GM19324 (cell line): ENCODE measurements around the gene FAXDC2.

ENCODE experiments used
- ATAC-seq: cut with Tn5 transposase; IDR thresholded peaks from one replicate; pipeline ENCODE4 v1.9.1; 2021; ENCODE audit warnings: mild to moderate bottlenecking, moderate library complexity; ENCODE audit not compliant: unreplicated experiment, low FRiP score

FAXDC2 gene

DNA sequence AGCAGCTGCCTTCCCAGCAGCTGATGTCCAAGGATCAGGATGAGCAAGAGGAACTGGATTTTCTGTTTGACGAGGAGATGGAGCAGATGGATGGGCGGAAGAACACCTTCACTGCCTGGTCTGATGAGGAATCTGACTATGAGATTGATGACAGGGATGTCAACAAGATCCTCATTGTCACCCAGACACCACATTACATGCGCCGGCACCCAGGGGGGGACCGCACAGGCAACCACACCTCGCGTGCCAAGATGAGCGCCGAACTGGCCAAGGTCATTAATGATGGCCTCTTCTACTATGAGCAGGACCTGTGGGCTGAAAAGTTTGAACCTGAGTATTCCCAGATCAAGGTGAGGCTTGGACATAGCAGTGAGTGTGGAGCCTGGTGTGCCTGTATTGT, 48.4 kb downstream of the FAXDC2 start:
- ATAC-seq, result no peak

DNA sequence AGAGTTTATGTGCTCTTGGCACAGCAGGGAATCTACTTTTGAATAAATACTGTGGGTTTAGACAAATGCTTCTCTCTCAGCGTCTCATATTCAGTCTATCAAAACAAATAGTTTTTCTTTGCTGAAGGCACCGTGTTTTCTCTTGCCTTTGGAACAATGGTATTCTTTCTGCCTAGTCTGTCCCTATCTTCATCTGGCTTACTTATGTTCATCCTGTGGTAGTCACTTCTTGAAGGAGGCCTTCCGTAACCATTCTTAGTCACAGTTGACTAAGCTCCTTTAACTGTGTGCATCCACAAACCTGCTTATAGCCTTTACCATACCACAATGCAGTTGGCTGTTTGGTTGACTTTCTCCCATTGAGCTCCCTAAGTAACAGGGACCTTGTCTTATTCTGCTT, 49.3 kb downstream of the FAXDC2 start:
- ATAC-seq, result no peak

DNA sequence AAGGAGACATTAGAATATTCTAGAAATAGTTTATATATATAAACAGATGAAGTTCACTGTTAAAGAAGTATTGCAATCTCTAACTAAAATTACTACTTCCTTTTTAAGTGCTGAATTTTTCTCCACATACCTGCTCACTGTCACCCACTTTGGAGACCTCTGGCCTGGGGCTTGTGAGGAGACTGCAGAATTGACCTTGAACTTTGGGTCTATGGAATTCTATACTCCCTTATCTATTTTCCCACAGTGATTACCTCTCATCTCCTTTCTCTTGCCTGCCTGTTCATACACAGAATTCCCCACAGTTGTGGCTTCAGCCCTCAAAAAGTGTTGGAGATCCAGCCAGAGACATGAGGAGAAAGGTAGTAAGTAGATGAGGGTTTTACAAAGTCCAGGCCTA, 49.8 kb downstream of the FAXDC2 start:
- no peak for ATAC-seq

DNA sequence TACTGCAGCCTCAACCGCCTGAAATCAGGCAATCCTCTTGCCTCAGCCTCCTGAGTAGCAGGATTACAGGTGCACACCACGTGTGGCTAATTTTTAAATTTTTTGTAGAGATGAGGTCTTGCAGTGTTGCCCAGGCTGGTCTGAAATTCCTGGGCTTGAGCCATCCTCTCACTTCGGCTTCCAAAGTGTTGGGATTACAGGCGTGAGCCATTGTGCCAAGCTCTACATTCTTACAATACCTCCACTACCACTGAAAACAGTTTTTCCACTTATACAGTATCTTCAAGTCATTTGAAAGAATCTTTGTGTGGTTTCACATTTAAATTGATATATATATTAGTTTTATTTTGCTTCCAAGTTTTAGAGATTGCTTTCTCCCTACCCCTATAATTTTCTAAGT, 52.6 kb downstream of the FAXDC2 start:
- no peak for ATAC-seq

DNA sequence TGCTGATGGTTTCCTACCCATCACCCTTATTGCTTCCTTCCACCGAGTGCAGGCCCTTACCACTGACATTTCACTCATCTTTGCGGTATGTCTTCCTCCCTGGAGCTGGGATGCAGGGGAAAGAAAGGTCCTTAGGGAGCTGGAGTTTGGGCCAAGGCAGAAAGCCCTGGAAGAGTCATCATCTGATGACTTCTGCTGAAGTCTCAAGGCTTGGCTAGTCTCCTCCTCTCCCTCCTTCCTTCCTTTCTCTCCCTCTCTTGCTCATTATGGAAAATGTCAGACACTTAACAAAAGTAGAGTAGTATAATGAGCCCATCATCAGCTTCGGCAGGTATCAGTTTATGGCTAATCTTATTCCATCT, 55.2 kb downstream of the FAXDC2 start:
- no peak for ATAC-seq

DNA sequence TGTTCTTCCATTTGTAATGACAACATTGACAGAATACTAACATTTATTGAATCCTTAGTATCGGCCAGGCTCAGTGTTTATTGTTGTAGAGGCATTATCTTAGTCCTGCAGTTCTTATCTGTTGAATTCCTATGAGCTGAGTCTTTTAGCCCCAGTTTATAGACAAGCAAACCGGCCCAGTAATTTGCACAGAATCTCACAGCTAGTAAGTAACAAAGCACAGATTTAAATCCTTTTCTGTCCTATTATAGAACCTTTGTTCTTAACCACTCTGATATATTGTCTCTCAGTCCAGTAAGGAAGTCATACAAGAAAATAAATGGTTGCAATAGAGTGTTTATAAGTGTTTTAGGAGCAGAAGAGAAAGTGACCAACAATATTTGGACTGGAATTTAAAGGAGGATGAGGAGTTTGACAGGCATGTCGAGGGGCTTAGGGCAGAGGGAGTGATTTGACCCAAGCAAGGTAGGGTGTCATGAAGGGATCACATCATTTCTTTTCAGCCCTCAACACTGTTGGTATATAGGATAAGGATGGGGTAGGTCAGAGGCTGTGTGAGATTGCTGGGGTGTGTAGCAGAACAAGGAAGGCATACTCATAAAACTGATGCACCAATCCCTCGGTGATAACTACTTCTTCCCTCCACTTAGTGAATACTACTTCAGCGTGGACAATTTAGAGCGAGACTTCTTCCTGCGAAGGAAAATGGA, 55.7 kb downstream of the FAXDC2 start:
- ATAC-seq, result no peak

DNA sequence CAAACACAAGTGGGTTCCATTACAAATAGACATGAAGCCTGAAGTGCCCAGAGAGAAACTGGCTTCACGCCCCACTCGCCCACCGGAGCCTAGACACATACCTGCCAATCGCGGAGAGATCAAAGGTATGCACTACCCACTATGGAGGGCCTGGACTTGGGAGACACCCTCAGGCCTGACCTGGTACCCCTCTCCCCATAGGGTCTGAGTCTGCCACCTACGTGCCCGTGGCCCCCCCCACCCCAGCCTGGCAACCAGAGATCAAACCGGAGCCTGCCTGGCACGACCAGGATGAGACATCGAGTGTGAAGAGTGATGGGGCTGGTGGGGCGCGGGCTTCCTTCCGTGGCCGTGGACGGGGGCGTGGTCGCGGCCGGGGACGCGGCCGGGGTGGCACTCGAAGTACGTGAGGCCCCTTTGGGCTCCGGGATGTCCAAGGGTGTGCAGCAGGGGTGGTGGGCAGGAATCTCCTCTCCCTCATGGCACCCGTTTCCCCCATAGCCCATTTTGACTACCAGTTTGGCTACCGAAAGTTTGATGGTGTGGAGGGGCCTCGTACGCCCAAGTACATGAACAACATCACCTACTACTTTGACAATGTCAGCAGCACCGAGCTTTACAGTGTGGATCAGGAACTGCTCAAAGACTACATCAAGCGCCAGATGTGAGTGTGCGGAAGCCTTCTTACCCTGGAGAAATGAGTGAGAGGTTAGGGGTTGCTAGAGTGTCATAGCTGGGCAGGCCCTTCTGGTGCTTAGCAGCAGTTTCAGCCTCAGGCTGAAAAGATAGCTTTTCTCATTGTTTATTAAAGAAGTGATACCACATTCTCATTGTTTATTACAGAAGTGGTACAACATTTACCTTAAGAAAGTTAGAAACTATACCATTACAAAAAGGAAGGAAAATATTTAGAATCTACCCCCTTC, 56.5 kb downstream of the FAXDC2 start:
- ATAC-seq, result no peak

DNA sequence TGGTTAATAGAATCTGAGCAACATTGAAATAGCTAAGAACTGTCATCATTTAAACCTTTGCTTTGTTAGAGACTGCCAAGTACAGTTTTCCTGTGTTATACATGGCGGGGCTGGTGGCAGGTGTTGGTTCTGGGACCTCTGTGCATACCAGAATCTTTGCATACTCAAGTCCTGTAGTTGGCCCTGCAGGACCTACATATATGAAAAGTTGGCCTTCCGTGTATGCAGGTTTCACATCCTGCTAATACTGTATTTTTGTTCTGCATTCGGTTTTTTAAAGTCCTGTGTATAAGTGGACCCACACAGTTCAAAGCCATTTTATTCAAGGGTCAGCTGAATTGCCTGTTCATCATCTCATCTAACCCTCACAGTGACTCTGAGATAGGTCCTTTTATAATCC, 58.9 kb downstream of the FAXDC2 start:
- ATAC-seq, result peak; percentile 81

DNA sequence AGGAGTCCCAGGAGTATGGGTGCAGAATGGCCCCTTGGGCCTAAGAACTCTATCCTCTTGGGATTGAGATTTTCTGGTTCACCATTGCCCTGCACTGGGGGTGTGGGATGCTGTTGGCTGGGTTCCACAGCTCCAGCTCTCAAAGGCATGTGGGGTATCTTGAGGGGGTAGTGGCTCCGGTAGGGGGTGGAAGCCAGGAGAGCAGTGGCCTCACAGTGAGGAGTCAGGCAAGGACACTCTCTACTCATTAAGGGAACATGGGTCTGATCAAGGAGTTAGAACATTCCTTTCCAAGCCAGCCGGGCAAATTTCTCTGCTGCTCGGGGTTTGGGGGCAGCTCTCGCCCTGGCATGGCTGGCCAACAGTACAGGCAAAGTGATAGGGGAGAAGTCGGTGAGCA, 62.2 kb downstream of the FAXDC2 start:
- no peak for ATAC-seq

DNA sequence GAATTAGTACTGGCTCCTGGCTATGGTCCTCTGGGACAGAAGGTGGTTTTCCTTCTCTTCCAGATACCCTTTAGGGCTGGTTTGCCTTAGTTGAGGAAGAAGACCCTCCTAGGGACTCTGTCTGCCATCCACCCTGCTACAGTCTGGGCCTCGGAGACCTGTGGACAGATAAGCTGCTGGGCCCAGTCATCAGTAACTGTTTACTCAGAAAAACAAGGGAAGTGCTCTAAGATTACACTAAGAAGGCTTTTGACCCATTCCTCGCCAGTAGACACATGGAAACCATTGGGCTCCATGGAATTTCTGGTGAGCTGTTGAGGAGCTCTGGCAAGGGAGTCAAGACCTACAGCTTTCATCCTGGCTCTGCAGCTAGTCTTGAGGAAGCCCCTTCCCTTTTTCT, 64.0 kb downstream of the FAXDC2 start:
- ATAC-seq, result no peak

DNA sequence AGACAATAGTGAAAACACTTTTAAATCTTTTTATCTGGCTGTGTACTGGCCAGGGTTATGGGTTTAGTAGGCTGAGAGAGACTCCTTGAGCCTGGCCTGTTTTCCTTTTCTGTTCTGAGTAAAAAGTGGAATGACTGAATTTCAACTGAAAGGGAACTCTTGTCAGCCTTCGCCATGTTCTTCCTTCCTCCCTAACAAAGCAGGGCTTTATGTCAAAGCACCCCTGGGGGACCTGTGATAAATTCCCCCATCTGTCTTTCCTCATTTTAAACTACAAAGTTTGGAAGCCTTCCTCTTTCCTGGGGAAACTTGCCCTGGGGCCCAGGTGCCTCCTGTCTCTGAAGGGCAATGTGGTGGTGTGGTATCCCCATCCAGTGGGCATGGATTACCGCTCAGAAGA, 65.5 kb downstream of the FAXDC2 start:
- ATAC-seq, result no peak

DNA sequence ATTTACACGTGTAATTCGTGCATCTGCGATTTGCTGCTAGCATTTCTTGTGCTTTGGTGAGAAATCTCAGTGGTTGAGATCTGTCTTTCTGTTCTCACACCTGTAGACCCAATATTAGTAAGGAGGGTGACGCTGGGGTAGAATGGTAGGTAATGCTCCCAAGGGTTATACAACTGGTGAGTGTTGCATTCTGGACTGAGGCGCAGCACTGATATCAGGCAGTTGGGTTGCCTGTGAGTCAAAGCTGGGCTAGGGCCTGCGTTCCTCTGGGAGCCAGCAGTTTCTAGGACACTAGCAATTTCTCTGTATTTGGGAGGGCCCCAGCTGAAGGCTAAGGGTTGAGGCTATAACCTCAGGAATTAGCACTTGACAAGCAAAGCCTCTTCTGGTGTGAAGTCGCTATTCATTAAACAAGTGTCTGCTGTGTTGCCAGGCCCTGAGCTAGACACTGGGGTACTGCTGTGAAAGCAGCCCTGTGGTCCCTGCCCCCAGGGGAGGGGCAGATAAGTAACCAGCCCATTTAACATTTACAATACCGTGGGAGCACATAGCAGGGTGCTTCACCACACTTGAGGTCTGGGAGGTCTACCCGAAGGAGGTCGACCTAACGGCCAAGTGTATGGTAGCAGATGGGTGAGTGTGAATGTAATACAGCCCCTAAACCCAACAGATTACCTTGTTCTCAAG, 66.5 kb downstream of the FAXDC2 start:
- peak; percentile 71 for ATAC-seq

DNA sequence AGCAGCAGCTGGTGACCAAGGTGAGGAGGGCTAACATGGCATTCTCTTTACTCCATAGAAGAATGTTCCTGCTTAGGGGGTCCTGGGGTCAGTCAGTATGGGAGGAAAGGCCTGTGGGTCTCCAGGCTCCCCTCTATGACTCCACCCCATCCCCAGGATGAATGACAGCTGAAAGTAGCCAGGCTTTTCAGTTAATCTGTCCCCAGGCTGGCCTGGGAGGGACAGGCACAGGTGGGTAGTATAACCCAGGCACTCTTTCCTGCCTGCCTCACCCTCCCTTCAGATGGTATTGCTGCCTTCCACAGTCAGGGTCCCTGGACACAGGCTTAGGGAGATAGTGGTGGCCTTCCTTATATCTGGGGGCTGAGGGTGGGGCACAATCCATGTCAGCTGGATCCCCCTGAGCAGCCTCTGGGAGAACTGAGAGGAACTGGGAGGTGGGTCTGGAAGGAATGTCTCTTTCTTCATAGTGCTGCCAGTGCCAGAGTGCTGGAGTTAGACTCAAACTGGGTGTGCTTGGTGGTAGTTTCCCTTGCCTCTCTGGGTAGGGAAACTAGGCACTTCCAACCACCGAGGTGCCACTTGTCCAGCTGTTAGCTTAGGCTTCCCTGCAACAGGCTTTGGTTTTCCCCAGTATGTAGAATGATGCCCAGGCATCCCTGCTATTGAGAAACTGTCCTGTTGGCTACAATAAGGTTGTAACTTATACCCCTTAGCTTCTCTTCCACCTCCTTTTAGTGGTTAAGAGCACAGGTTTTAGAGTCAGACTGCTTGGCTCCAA, 67.4 kb downstream of the FAXDC2 start:
- ATAC-seq, result peak; percentile 7

DNA sequence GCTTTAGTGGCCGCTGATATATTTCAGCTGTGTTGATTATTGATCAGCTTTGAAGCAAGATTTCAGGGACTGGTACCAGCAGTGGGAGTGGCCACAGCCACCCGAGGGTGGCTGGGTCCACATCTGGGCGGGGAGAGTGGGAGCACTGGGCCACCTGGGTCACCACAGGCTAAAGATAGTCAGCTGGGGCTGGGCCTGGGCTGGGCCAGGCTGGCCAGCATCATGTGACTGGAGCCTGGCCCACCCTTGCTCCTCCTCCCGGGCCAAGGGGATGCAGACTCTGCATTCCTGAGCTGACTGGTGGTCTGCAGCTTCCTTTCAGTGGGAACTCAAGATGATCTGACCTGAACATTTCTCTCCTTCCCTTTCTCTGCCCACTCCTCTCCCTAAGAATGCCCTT, 68.1 kb downstream of the FAXDC2 start:
- no peak for ATAC-seq

DNA sequence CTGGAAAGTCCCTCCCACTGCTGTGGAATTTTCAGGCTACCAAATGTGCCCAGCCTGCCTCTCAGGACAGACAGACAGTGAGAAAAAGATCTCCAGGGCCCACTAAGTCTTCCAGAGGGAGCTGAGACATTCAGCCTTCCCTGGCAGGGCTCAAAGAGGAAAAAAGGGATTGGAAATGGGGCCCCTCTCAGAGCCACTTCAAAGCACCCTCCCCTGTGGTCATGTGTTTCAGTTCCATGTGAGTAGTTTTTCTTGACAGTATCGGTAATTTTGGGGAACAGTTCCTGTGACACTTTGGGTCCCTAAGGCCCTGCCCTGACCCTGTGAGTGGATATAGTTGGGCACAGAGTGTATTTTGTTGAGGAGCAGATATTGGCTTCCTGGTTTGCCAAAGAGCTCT, 70.3 kb downstream of the FAXDC2 start:
- no peak for ATAC-seq

DNA sequence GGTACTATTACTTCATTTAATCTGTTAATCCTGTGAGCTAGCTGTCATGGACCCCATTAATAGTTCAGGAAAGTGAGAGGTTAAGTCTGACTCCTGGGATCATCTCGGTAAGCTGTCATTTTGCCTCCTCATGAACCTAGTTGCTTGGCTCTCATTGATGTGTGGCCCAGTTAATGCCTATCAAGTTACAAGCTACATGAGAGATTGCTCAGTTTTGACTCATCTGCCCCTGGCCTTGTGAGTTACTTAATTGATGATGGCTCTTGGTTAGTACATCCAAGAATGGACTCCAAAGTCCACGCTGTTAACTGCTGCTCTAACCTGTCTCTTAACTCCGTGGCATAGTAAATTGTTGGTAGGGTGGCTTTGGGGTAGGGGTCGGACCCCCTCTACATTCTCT, 71.3 kb downstream of the FAXDC2 start:
- no peak for ATAC-seq

DNA sequence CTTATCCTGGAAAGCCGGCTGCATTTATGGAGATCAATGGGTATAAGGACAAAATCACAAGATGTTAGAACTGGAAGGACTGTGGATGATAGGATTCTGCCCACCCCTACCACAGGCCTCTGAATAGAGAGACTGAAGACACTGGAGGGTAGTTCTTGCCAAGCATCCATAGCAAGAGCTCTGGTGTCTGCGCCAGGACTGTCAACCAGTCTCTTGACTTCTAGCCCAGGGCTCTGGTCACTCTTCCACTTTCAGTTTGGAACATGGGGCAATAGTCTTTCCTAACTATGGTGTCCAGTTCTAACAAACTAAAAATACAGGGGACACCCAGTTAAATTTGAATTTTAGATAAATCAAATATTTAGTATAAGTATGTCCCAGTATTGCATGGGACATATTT, 71.9 kb downstream of the FAXDC2 start:
- no peak for ATAC-seq

DNA sequence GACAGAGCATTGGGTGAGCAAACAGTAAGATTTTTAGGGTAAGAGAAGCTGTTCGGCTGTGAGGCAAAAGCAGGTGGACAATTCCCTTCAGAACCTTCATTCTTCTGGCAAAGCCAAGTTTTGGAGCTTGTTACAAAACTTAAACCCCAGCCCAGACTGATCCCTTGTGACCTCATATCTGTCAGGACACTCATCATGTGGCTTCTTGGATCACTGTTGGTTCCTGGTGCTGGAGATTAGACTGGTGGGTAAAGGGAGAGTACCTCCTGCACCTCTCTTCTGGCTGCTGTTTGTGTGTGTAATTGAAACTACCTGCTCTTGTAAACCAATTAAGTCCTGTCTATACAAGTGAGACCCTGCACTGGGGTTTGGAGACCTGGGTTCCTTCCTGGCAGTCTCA, 74.2 kb downstream of the FAXDC2 start:
- no peak for ATAC-seq

DNA sequence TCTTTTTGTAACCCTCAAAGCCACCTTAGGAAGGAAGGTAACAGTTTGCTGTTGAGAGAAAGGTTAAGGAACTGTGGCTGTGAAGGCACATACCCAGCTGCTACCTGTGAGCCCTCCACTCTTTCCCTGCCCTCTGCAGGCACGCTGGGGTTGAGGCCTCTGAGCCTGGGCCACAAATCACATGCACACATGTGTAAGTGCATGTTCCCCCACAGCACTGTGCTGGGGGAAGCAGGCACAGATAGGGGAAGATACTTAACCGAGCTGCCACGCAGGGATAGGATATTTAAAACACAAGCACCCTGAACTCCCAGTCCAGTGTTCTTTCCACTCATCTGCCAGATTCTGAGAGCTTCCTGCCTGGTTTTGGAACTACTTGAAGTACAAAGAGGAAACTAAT, 77.1 kb downstream of the FAXDC2 start:
- ATAC-seq, result no peak

DNA sequence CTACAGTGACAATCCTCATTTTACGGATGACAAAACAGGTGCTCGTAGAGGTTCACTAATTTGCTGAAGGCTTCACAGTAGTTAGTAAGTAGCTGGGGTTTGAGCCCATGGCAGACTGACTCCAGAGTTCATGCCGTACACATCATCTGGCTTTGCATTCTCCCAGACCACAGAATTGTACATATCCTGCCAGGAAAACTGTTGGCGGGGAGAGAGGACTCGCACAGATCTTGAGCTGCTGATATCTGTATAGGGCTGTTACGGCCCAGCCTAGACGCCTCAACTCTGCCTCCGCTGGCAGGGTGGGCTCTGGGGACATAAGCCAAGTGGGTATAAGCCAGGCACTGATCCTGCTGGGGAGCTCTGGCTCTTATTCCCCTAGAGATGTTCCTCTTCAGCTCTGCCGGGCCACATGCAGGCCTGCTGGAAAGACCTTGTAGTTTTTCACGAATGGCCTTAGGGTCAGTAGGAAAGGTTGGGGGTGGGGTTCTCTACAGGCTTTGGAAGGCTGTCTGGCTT, 79.0 kb downstream of the FAXDC2 start:
- no peak for ATAC-seq
